HepG2 (cell line): ENCODE results near the gene MFSD11. TPM values are rescaled to one million over a fixed set of nuclear protein-coding genes. Genes with fewer than 3 reads are reported as not detected.

Experiments
- GABPA ChIP-seq, 2 experiments: IDR thresholded peaks; 2 replicates each; pipeline ENCODE4 v1.6.1; 2011 to 2016; ENCODE audit warnings: low read depth in 2 of 2, low read length in 1 of 2, missing biosample characterization in 1 of 2, missing genetic modification characterization in 1 of 2
- JDP2 ChIP-seq: sonication (generic); formaldehyde crosslinking; IDR thresholded peaks from 2 replicates; pipeline ENCODE4 v1.8.1; 2022; ENCODE audit warnings: missing genetic modification reagents, borderline replicate concordance
- KLF6 ChIP-seq: IDR thresholded peaks from 2 replicates; pipeline ENCODE4 v1.8.0; 2016; ENCODE audit warnings: missing biosample characterization, missing genetic modification reagents
- NFYB ChIP-seq: sonication (generic); formaldehyde crosslinking; IDR thresholded peaks from 2 replicates; pipeline ENCODE4 v1.4.0; 2020; ENCODE audit warnings: missing genetic modification reagents
- RCOR2 ChIP-seq: IDR thresholded peaks from 2 replicates; pipeline ENCODE4 v1.6.1; 2016; ENCODE audit warnings: missing biosample characterization, missing genetic modification reagents
- TBP ChIP-seq: sonication (generic); formaldehyde crosslinking; IDR thresholded peaks from 2 replicates; pipeline ENCODE4 v1.5.0; 2020; ENCODE audit warnings: missing genetic modification reagents
- ZBTB49 ChIP-seq: sonication (generic); formaldehyde crosslinking; IDR thresholded peaks from 2 replicates; pipeline ENCODE4 v1.4.0; 2020; ENCODE audit warnings: missing genetic modification reagents, borderline replicate concordance
- ZFP90 ChIP-seq: sonication (generic); formaldehyde crosslinking; IDR thresholded peaks from 2 replicates; pipeline ENCODE4 v1.8.0; 2022; ENCODE audit warnings: missing genetic modification reagents, mild to moderate bottlenecking, inconsistent platforms, borderline replicate concordance
- ZMYM3 ChIP-seq: sonication (generic); formaldehyde crosslinking; IDR thresholded peaks from 2 replicates; pipeline ENCODE4 v1.5.1; 2020; ENCODE audit warnings: mild to moderate bottlenecking, missing genetic modification reagents
- ZNF121 ChIP-seq: sonication (generic); formaldehyde crosslinking; IDR thresholded peaks from 2 replicates; pipeline ENCODE4 v1.5.0; 2020; ENCODE audit warnings: mild to moderate bottlenecking, missing genetic modification reagents
- ZNF136 ChIP-seq: sonication (generic); formaldehyde crosslinking; IDR thresholded peaks from 2 replicates; pipeline ENCODE4 v1.8.1; 2022; ENCODE audit warnings: low read depth, mild to moderate bottlenecking, moderate library complexity, missing genetic modification reagents
- ZNF234 ChIP-seq: sonication (generic); formaldehyde crosslinking; conservative IDR thresholded peaks from 2 replicates; pipeline ENCODE4 v1.5.1; 2020; ENCODE audit warnings: mild to moderate bottlenecking, missing genetic modification reagents
- ZNF235 ChIP-seq: sonication (generic); formaldehyde crosslinking; IDR thresholded peaks from 2 replicates; pipeline ENCODE4 v1.8.1; 2023; ENCODE audit warnings: mild to moderate bottlenecking, missing genetic modification reagents, borderline replicate concordance
- ZNF3 ChIP-seq: IDR thresholded peaks from 2 replicates; pipeline ENCODE4 v1.7.0; 2017; ENCODE audit warnings: inconsistent platforms
- ZNF326 ChIP-seq: sonication (generic); formaldehyde crosslinking; IDR thresholded peaks from 2 replicates; pipeline ENCODE4 v1.4.0; 2020; ENCODE audit warnings: missing genetic modification reagents, borderline replicate concordance
- ZNF605 ChIP-seq: sonication (generic); formaldehyde crosslinking; IDR thresholded peaks from 2 replicates; pipeline ENCODE4 v1.8.0; 2022; ENCODE audit warnings: mild to moderate bottlenecking, missing genetic modification reagents
- ZNF616 ChIP-seq: sonication (generic); formaldehyde crosslinking; IDR thresholded peaks from 2 replicates; pipeline ENCODE4 v1.5.0; 2020; ENCODE audit warnings: low read depth, mild to moderate bottlenecking, missing genetic modification reagents
- ZNF776 ChIP-seq: sonication (generic); formaldehyde crosslinking; IDR thresholded peaks from 2 replicates; pipeline ENCODE4 v1.4.0; 2020; ENCODE audit warnings: mild to moderate bottlenecking, missing genetic modification reagents
- polyA plus RNA-seq, 8 experiments: library from polyadenylated mRNA; depleted of rRNA in 3 of 8; stranded (reverse) in 7 of 8; unstranded in 1 of 8; fragments of >200 nt; fragmentation: Illumina TruSeq in 4 of 8; extraction: Trizol in 4 of 8; gene quantifications; 2 replicates each; pipeline versions ENCODE4 v1.2.1 to v1.2.3, GENCODE V29; 2011 to 2016; ENCODE audit warnings: low read depth in 4 of 8, missing spikeins in 1 of 8, mixed read lengths in 1 of 8; ENCODE audit not compliant: insufficient read depth in 1 of 8
- total RNA-seq, 5 experiments: library from RNA; depleted of rRNA; stranded (reverse); fragments of >200 nt; fragmentation: Illumina TruSeq; extraction: Trizol; gene quantifications; 2 replicates each; pipeline ENCODE4 v1.2.3, GENCODE V29; 2016; ENCODE audit warnings: low read depth in 1 of 5
- TF ChIP-seq, protein P1 (sequence below): fragments of 450-650 bp; IDR thresholded peaks from 2 replicates; pipeline ENCODE4 v1.6.1; 2017; ENCODE audit warnings: mild to moderate bottlenecking
- TF ChIP-seq, protein P2 (sequence below): sonication (generic); formaldehyde crosslinking; IDR thresholded peaks from 2 replicates; pipeline ENCODE4 v1.4.0; 2020; ENCODE audit warnings: mild to moderate bottlenecking, low read depth, missing genetic modification reagents

The MFSD11 gene
- total and polyA plus RNA-seq, 2 of the 13 experiments (the other 11 are each of a cell fraction or from before 2014, with no cell fraction given), result 26.1 to 36.3 TPM

GRCh38 chr17:76690596-76691280 is 47.2 kb upstream of the MFSD11 start (continued):
- TF ChIP-seq, protein P1, sequence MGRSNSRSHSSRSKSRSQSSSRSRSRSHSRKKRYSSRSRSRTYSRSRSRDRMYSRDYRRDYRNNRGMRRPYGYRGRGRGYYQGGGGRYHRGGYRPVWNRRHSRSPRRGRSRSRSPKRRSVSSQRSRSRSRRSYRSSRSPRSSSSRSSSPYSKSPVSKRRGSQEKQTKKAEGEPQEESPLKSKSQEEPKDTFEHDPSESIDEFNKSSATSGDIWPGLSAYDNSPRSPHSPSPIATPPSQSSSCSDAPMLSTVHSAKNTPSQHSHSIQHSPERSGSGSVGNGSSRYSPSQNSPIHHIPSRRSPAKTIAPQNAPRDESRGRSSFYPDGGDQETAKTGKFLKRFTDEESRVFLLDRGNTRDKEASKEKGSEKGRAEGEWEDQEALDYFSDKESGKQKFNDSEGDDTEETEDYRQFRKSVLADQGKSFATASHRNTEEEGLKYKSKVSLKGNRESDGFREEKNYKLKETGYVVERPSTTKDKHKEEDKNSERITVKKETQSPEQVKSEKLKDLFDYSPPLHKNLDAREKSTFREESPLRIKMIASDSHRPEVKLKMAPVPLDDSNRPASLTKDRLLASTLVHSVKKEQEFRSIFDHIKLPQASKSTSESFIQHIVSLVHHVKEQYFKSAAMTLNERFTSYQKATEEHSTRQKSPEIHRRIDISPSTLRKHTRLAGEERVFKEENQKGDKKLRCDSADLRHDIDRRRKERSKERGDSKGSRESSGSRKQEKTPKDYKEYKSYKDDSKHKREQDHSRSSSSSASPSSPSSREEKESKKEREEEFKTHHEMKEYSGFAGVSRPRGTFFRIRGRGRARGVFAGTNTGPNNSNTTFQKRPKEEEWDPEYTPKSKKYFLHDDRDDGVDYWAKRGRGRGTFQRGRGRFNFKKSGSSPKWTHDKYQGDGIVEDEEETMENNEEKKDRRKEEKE, result no peak
- TF ChIP-seq ZFP90 (no peak; the same call in 1 of the 2 replicates), JDP2 (no peak), ZNF136 (0 out of 2 replicates have a peak, but pooled peaks have one; percentile 1), GABPA (IDR thresholded peaks at IDR 0.05; ENCODE audit: low read depth, low read length) (no peak), GABPA (CRISPR knock-in tag; IDR thresholded peaks at IDR 0.05; ENCODE audit: low read depth) (no peak), RCOR2 (CRISPR knock-in tag) (no peak), KLF6 (CRISPR knock-in tag) (no peak), ZNF326 (CRISPR knock-in tag) (no peak), ZNF121 (peak; percentile 96), NFYB (CRISPR knock-in tag) (no peak), ZBTB49 (CRISPR knock-in tag) (no peak), ZNF235 (no peak), ZNF234 (no peak), ZNF605 (CRISPR knock-in tag) (no peak), ZNF3 (CRISPR knock-in tag) (0 out of 2 replicates have a peak, but pooled peaks have one; percentile 35), ZMYM3 (CRISPR knock-in tag) (peak; percentile 79), TBP (no peak), ZNF616 (CRISPR knock-in tag) (0 out of 2 replicates have a peak, but pooled peaks have one; percentile 34), ZNF776 (CRISPR knock-in tag) (no peak)
- TF ChIP-seq, protein P2, sequence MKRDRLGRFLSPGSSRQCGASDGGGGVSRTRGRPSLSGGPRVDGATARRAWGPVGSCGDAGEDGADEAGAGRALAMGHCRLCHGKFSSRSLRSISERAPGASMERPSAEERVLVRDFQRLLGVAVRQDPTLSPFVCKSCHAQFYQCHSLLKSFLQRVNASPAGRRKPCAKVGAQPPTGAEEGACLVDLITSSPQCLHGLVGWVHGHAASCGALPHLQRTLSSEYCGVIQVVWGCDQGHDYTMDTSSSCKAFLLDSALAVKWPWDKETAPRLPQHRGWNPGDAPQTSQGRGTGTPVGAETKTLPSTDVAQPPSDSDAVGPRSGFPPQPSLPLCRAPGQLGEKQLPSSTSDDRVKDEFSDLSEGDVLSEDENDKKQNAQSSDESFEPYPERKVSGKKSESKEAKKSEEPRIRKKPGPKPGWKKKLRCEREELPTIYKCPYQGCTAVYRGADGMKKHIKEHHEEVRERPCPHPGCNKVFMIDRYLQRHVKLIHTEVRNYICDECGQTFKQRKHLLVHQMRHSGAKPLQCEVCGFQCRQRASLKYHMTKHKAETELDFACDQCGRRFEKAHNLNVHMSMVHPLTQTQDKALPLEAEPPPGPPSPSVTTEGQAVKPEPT (CRISPR knock-in tag), result no peak
